Type B pancreatic cell (in vitro differentiated cells): ENCODE results near the gene CA5A. TPM values are rescaled to one million over a fixed set of nuclear protein-coding genes. Genes with fewer than 3 reads are reported as not detected.

Source experiments
- DNase-seq: peaks from one replicate; pipeline ENCODE4 v3.0.0; 2021; ENCODE audit warnings: mixed read lengths; ENCODE audit not compliant: unreplicated experiment; ENCODE audit errors: extremely low spot score
- H3K27ac Mint-ChIP-seq: 2 replicates; pipeline ENCODE4 v1.8.0; 2021; ENCODE audit warnings: mild to moderate bottlenecking, mixed read lengths
- H3K27me3 Mint-ChIP-seq: 2 replicates; pipeline ENCODE4 v1.8.0; 2021; ENCODE audit warnings: mixed read lengths
- H3K36me3 Mint-ChIP-seq: 2 replicates; pipeline ENCODE4 v1.8.0; 2021; ENCODE audit warnings: mixed read lengths
- H3K4me1 Mint-ChIP-seq: one replicate; pipeline ENCODE4 v1.8.0; 2021; ENCODE audit warnings: mixed read lengths; ENCODE audit not compliant: unreplicated experiment
- H3K4me3 Mint-ChIP-seq: 2 replicates; pipeline ENCODE4 v1.8.0; 2021; ENCODE audit warnings: mild to moderate bottlenecking, mixed read lengths
- H3K9me3 Mint-ChIP-seq: 2 replicates; pipeline ENCODE4 v1.8.0; 2021; ENCODE audit warnings: mixed read lengths
- total RNA-seq: library from RNA; stranded (reverse); gene quantifications from 2 replicates; pipeline ENCODE4 v1.2.1, GENCODE V29; 2021; ENCODE audit warnings: low replicate concordance
- TF ChIP-seq, protein P1 (sequence below): fragments of 200-600 bp; sonication (generic); conservative IDR thresholded peaks from 2 replicates; pipeline ENCODE4 v1.5.0; 2021; ENCODE audit warnings: antibody characterized with exemption, mild to moderate bottlenecking

The CA5A gene
- total RNA-seq, 1 donor from 2014 or later, result 0.70 TPM

DNA sequence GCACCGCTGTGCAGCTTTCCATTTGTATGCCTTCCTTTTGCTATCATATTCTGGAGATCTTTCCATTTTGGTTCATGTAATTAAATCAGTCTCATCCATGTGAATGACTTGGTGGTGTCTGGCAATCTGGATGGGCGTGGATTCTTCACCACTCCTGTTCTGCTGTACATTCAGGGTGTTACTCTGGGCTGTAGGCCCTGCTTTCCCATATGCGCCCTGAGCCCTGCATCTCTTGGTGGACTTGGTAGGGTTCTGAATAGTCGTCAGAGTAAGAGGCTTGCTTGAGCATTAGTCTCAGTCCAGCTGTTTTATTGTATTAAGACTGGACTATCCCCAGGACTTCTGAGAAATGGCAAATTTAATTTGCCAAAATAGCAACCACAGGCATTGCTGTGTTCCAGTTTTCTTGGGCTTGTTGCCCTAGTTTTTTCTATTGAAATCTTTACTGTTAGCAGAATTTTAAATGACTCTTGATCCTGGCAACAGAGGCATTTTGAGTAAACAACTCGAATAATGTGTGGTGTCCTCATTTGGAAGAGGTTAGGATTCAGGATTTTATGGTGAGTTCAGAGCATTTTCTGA lies 29.8 kb upstream of the CA5A start:
- peaks cover 41% of the 10 kb centered on the region for H3K4me1 Mint-ChIP-seq
- H3K27ac Mint-ChIP-seq, result peak overlapping the region; percentile 63
- H3K27me3 Mint-ChIP-seq, result no peaks in the 10 kb centered on the region
- no peak overlapping the region for H3K4me3 Mint-ChIP-seq
- peaks cover 16% of the 10 kb centered on the region for H3K36me3 Mint-ChIP-seq
- TF ChIP-seq, protein P1, sequence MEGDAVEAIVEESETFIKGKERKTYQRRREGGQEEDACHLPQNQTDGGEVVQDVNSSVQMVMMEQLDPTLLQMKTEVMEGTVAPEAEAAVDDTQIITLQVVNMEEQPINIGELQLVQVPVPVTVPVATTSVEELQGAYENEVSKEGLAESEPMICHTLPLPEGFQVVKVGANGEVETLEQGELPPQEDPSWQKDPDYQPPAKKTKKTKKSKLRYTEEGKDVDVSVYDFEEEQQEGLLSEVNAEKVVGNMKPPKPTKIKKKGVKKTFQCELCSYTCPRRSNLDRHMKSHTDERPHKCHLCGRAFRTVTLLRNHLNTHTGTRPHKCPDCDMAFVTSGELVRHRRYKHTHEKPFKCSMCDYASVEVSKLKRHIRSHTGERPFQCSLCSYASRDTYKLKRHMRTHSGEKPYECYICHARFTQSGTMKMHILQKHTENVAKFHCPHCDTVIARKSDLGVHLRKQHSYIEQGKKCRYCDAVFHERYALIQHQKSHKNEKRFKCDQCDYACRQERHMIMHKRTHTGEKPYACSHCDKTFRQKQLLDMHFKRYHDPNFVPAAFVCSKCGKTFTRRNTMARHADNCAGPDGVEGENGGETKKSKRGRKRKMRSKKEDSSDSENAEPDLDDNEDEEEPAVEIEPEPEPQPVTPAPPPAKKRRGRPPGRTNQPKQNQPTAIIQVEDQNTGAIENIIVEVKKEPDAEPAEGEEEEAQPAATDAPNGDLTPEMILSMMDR, result no peak
- no peak for DNase-seq
- H3K9me3 Mint-ChIP-seq, result no peaks in the 10 kb centered on the region

DNA sequence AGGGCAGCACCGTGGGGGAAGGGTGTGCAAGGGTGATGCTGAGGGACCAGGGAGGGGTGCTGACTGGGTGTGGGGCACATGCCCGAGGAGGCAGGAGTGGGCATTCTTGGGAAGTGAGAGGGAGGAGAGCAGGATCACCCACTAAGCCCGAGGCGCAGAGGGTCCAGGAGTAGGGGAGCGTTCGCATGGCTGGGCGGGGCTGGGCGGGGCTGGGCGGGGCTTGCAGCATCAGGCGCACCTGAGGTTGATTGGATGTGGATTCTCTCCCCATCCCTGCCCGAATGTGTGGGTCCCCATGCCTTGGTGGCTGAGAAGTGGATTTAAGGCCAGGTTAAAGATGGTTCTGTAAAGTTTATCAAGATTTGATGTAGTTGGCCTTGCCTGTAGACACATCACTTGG lies 29.1 kb upstream of the CA5A start:
- DNase-seq, result no peak
- no peak overlapping the region for H3K4me3 Mint-ChIP-seq
- peaks cover 12% of the 10 kb centered on the region for H3K36me3 Mint-ChIP-seq
- TF ChIP-seq, protein P1, result no peak
- H3K4me1 Mint-ChIP-seq, result peaks cover 44% of the 10 kb centered on the region
- H3K9me3 Mint-ChIP-seq, result no peaks in the 10 kb centered on the region
- H3K27me3 Mint-ChIP-seq, result no peaks in the 10 kb centered on the region
- peak overlapping the region; percentile 17 for H3K27ac Mint-ChIP-seq

DNA sequence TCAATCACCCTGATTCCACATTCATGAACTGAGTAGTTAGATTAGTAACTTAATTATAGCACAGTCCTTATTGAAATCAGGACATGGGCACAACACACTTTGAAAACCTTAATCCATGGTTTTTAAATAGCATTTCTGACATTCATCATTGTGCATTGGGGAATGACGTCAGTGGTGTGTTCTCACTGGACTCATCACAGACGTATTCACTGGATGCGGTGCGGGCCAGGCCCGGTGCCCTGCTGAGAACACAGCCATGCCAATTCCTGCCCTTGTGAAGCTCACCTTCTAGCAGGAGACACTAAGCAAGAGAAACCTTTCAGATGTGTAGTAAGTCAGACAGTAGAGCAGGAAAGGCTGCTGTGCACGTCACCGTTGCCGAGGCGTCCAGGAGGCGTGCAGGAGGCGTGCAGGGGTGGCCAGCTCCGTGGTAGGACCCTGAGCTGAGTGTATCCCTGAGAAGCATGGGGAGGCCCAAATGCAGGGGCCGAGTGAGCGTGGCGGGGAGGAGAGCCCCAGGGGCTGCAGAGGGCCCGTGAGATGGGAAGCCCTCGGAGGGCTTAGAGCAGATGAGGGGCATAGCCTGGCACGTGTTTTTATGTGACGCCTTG lies 27.8 kb upstream of the CA5A start:
- DNase-seq, result no peak
- Mint-ChIP-seq H3K4me1 (peaks cover 52% of the 10 kb centered on the region), H3K27ac (no peak overlapping the region), H3K36me3 (peaks cover 12% of the 10 kb centered on the region), H3K27me3 (no peaks in the 10 kb centered on the region), H3K4me3 (no peak overlapping the region), H3K9me3 (no peaks in the 10 kb centered on the region)
- TF ChIP-seq, protein P1, result no peak

- no peaks in the 10 kb centered on the region for H3K27me3 Mint-ChIP-seq
- peak overlapping the region; percentile 57 for H3K27ac Mint-ChIP-seq
- peaks cover 57% of the 10 kb centered on the region for H3K4me1 Mint-ChIP-seq
- TF ChIP-seq, protein P1, result no peak
- DNase-seq, result no peak
- H3K4me3 Mint-ChIP-seq, result no peak overlapping the region
- H3K36me3 Mint-ChIP-seq, result peaks cover 12% of the 10 kb centered on the region
- no peaks in the 10 kb centered on the region for H3K9me3 Mint-ChIP-seq
Measured at GRCh38 chr16:87963400-87963799, 27.1 kb upstream of the CA5A start.

GRCh38 chr16:87961623-87962022 lies 25.3 kb upstream of the CA5A start:
- H3K27ac Mint-ChIP-seq, result peak overlapping the region; percentile 53
- no peaks in the 10 kb centered on the region for H3K27me3 Mint-ChIP-seq
- DNase-seq, result no peak
- peaks cover 19% of the 10 kb centered on the region for H3K36me3 Mint-ChIP-seq
- H3K9me3 Mint-ChIP-seq, result no peaks in the 10 kb centered on the region
- H3K4me3 Mint-ChIP-seq, result no peak overlapping the region
- TF ChIP-seq, protein P1, result no peak
- H3K4me1 Mint-ChIP-seq, result peaks cover 66% of the 10 kb centered on the region
